Measurements from ENCODE around the gene AFAP1. TPM values are rescaled to one million over a fixed set of nuclear protein-coding genes. Genes with fewer than 3 reads are reported as not detected.

The AFAP1 gene
- total and polyA plus RNA-seq, 2 of the 4 experiments (the other 2 are of a cell fraction): 48.2 to 80.9 TPM

- H2BK120ac ChIP-seq (ENCODE audit: low read depth, low read length): no peak overlapping the region
Measured at GRCh38 chr4:7733801-7734650, 205.6 kb downstream of the AFAP1 start.

More at GRCh38 chr4:7733801-7734650, 205.6 kb downstream of the AFAP1 start:
- dilution Hi-C loops (cut with HindIII; ENCODE audit: low sequenced_read_pairs, unreplicated experiment) (no loop called here), intact Hi-C loops (cut with micrococcal nuclease) (no loop called here), in situ Hi-C loops (cut with MboI; ENCODE audit: low sequenced_read_pairs) (no loop called here)
- H2BK15ac ChIP-seq (ENCODE audit: low read depth, low read length): no peak overlapping the region
- no peak overlapping the region for H3K4ac ChIP-seq (ENCODE audit: low read depth, low read length)
- BruUV-seq (replicated peaks): no TSS peak
- H2AK9ac ChIP-seq (replicated peaks; ENCODE audit: low read depth, low read length, poor library complexity): no peak overlapping the region
- H3K14ac ChIP-seq (replicated peaks; ENCODE audit: low read depth, low read length): no peak overlapping the region
- TF ChIP-seq CEBPB (IDR thresholded peaks at IDR 0.05; ENCODE audit: low read depth, low read length) (no peak), BHLHE40 (IDR thresholded peaks at IDR 0.05; ENCODE audit: low read depth, low read length) (no peak), NFE2L2 (IDR thresholded peaks at IDR 0.05; ENCODE audit: low read depth, low read length) (no peak), RAD21 (IDR thresholded peaks at IDR 0.05; ENCODE audit: low read length) (no peak), MXI1 (IDR thresholded peaks at IDR 0.05; ENCODE audit: borderline replicate concordance, low read depth, low read length) (no peak), POLR2A (IDR thresholded peaks at IDR 0.05; ENCODE audit: low read depth, low read length) (no peak), CTCF (conservative IDR thresholded peaks at IDR 0.05; ENCODE audit: low read depth, low read length) (no peak), FOS (IDR thresholded peaks at IDR 0.05; ENCODE audit: low read depth, low read length) (no peak)
- TF ChIP-seq, protein P1, sequence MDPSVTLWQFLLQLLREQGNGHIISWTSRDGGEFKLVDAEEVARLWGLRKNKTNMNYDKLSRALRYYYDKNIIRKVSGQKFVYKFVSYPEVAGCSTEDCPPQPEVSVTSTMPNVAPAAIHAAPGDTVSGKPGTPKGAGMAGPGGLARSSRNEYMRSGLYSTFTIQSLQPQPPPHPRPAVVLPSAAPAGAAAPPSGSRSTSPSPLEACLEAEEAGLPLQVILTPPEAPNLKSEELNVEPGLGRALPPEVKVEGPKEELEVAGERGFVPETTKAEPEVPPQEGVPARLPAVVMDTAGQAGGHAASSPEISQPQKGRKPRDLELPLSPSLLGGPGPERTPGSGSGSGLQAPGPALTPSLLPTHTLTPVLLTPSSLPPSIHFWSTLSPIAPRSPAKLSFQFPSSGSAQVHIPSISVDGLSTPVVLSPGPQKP (IDR thresholded peaks at IDR 0.05; ENCODE audit: borderline replicate concordance, low read depth, low read length): no peak
- ATAC-seq (ENCODE audit: low read depth): no peak
- no peak overlapping the region for H2BK20ac ChIP-seq (ENCODE audit: low read depth, low read length)
- H3K4me1 ChIP-seq (ENCODE audit: control insufficient read depth, insufficient read depth, low read length): no peaks in the 10 kb centered on the region
- no peak overlapping the region for H3K18ac ChIP-seq (ENCODE audit: low read depth, low read length)
- peaks cover 29% of the 10 kb centered on the region for H3K27me3 ChIP-seq (ENCODE audit: control insufficient read depth, insufficient read depth, low read length)
- H3K9me1 ChIP-seq (ENCODE audit: insufficient read depth, low read length): no peaks in the 10 kb centered on the region
- no peak overlapping the region for H3K23ac ChIP-seq (ENCODE audit: low read depth, low read length)
- H2AFZ ChIP-seq (replicated peaks; ENCODE audit: low read length, poor library complexity): no peak overlapping the region
- 74% methylated on average over 13 of the region's 26 CpGs; no CpG with 5 or more reads in 1 of the 2 experiments for WGBS, 2 experiments (ENCODE audit: extremely low coverage in 2 of 2, insufficient read length in 1 of 2)
- no peak overlapping the region for H3K27ac ChIP-seq (ENCODE audit: insufficient read depth, low read length)
- no peaks in the 10 kb centered on the region; the same call in 1 of the 2 replicates for H4K20me1 ChIP-seq (ENCODE audit: insufficient read depth, low read length)
- H4K91ac ChIP-seq (ENCODE audit: insufficient read depth, low read depth, low read length): no peak overlapping the region
- no peaks in the 10 kb centered on the region for H3K36me3 ChIP-seq (ENCODE audit: control insufficient read depth, insufficient read depth, low read length)
- POLR2A ChIA-PET (ENCODE audit: unreplicated experiment): no interaction called here
- no peak overlapping the region for H3K4me3 ChIP-seq (ENCODE audit: insufficient read depth, low read depth, low read length)
- no peak overlapping the region for H4K8ac ChIP-seq (ENCODE audit: low read depth in 2 of 2, low read length in 2 of 2)
- no peak for DNase-seq
- H2BK5ac ChIP-seq (ENCODE audit: low read depth, low read length, poor library complexity, severe bottlenecking): no peak overlapping the region
- H4K5ac ChIP-seq (ENCODE audit: low read depth, low read length): no peak overlapping the region
- H3K79me1 ChIP-seq (ENCODE audit: low read depth in 1 of 2, low read length in 2 of 2): no peaks in the 10 kb centered on the region
- CTCF ChIA-PET: no interaction called here
- no peak overlapping the region for H3K9ac ChIP-seq (ENCODE audit: low read depth, low read length)
- H2AK5ac ChIP-seq (ENCODE audit: low read depth, low read length): no peak overlapping the region
- H3K56ac ChIP-seq (ENCODE audit: extremely low read depth, insufficient read depth, low read length): no peak overlapping the region
- no peak overlapping the region for H3K4me2 ChIP-seq (ENCODE audit: low read depth, low read length)
- no peaks in the 10 kb centered on the region for H3K9me3 ChIP-seq (ENCODE audit: control insufficient read depth, insufficient read depth, low read length)

All from IMR-90 (cell line).